Cardiac septum (tissue), 1 donor: ENCODE data around the gene TXNDC15. TPM values are rescaled to one million over a fixed set of nuclear protein-coding genes. Genes with fewer than 3 reads are reported as not detected.

ENCODE experiments used
- microRNA-seq: library from miRNA; unstranded; fragments of <30 nt; microRNA quantifications from one replicate; pipeline ENCODE4 v1.2.0, GENCODE V29; 2020
- total RNA-seq: library from RNA; stranded (reverse); fragmentation: NEBNext Ultra II Directional; extraction: Animal tissue kit (Norgen Biotek cat#: 25700); gene quantifications from one replicate; pipeline ENCODE4 v1.2.1, GENCODE V29; 2021
- donor health status: DM: no; HTN: no; CAD: no.

TXNDC15 gene
- total RNA-seq, 1 donor from 2014 or later: 46.6 TPM

Small RNAs within 50 kb of the gene (microRNA-seq; reads per million reads assigned to microRNA genes)
- gene MIR4461: not detected

Other genes with a start within 250 kb of the TXNDC15 start
- gene SAR1B, start 241.5 kb upstream of the TXNDC15 start, total RNA-seq: 85.9 TPM
- 12.4 TPM for gene SEC24A, start 225.6 kb upstream of the TXNDC15 start, total RNA-seq
- gene CAMLG, start 135.8 kb upstream of the TXNDC15 start, total RNA-seq: 18.7 TPM
- 32.6 TPM for gene DDX46, start 115.6 kb upstream of the TXNDC15 start, total RNA-seq
- 26.6 TPM for gene C5orf24, start 28.4 kb upstream of the TXNDC15 start, total RNA-seq
- gene PCBD2, start 30.8 kb downstream of the TXNDC15 start, total RNA-seq: 21.2 TPM
- gene CATSPER3, start 93.5 kb downstream of the TXNDC15 start, total RNA-seq: 0.54 TPM
- gene PITX1, start 159.9 kb downstream of the TXNDC15 start, total RNA-seq: 0.83 TPM